Thymus (tissue), 11 donors: ENCODE data around the gene SEMA6A. TPM values are rescaled to one million over a fixed set of nuclear protein-coding genes. Genes with fewer than 3 reads are reported as not detected.

Experiments
- DNase-seq, 9 donors: peaks; one replicate each; pipeline ENCODE4 v3.0.0-alpha.2; 2013; ENCODE audit warnings: low spot score in 9 of 9, low read depth in 6 of 9, missing footprints in 1 of 9
- H3K27ac ChIP-seq, 2 donors: one replicate each; pipeline ENCODE4 v1.5.1; 2013; ENCODE audit warnings: control low read depth in 1 of 2, low read depth in 1 of 2, low read length in 1 of 2, mild to moderate bottlenecking in 1 of 2, moderate library complexity in 1 of 2
- H3K27me3 ChIP-seq, 2 donors: one replicate each; pipeline ENCODE4 v1.5.1; 2013; ENCODE audit warnings: low read length in 1 of 2; ENCODE audit not compliant: control insufficient read depth in 2 of 2, insufficient read depth in 1 of 2
- H3K36me3 ChIP-seq, 2 donors: one replicate each; pipeline ENCODE4 v1.5.1; 2013; ENCODE audit warnings: low read length in 1 of 2, mild to moderate bottlenecking in 1 of 2, moderate library complexity in 1 of 2; ENCODE audit not compliant: control insufficient read depth in 2 of 2, insufficient read depth in 2 of 2
- H3K4me1 ChIP-seq, 2 donors: one replicate each; pipeline ENCODE4 v1.5.1; 2013; ENCODE audit warnings: low read length in 2 of 2; ENCODE audit not compliant: control insufficient read depth in 2 of 2, insufficient read depth in 2 of 2
- H3K4me3 ChIP-seq, 2 donors: one replicate each; pipeline ENCODE4 v1.5.1; 2013; ENCODE audit warnings: low read length in 2 of 2, control low read depth in 1 of 2, mild to moderate bottlenecking in 1 of 2
- H3K9me3 ChIP-seq, 2 donors: one replicate each; pipeline ENCODE4 v1.5.1; 2013; ENCODE audit warnings: low read length in 1 of 2, mild to moderate bottlenecking in 1 of 2; ENCODE audit not compliant: control insufficient read depth in 2 of 2, insufficient read depth in 1 of 2
- WGBS: extraction: QIAGEN DNeasy Blood & Tissue Kit; methylation state at CpG from one replicate; pipeline ENCODE4 v1.1.7; 2013; 5-methylcytosine and 5-hydroxymethylcytosine counted together
- polyA plus RNA-seq: library from polyadenylated mRNA; stranded (reverse); fragments of 200-250 nt; gene quantifications from one replicate; pipeline ENCODE4 v1.2.3, GENCODE V29; 2013
- total RNA-seq: library from RNA; stranded (reverse); fragments of 120-200 nt; gene quantifications from one replicate; pipeline ENCODE4 v1.2.4, GENCODE V29; 2013
- donor health status: healthy.

SEMA6A gene
- total and polyA plus RNA-seq, 2 donors = 3.6 to 6.2 TPM

GRCh38 chr5:116571568-116572349 is 2.9 kb downstream of the SEMA6A start:
- Histone ChIP-seq H3K9me3 (peaks cover 0 to 10% of the 10 kb centered on the region in 2 donors), H3K4me1 (peaks cover 0 to 29% of the 10 kb centered on the region in 2 donors), H3K27ac (no peak overlapping the region), H3K4me3 (peak overlapping the region; percentile 0 to 38), H3K27me3 (peaks cover 61 to 78% of the 10 kb centered on the region in 2 donors), H3K36me3 (no peaks in the 10 kb centered on the region)
- WGBS = 36% methylated on average over 17 of the region's 17 CpGs
- DNase-seq = no peak

GRCh38 chr5:116569999-116570398 is 4.6 kb downstream of the SEMA6A start:
- Histone ChIP-seq H3K9me3 (peaks cover 0 to 10% of the 10 kb centered on the region in 2 donors), H3K36me3 (no peaks in the 10 kb centered on the region), H3K27ac (no peak overlapping the region), H3K4me3 (no peak overlapping the region), H3K27me3 (peaks cover 45 to 60% of the 10 kb centered on the region in 2 donors), H3K4me1 (peaks cover 0 to 17% of the 10 kb centered on the region in 2 donors)
- DNase-seq = no peak
- WGBS = 77% methylated on average over 4 of the region's 4 CpGs

- H3K27ac ChIP-seq = no peak overlapping the region
- 72% methylated on average over 2 of the region's 2 CpGs for WGBS
- H3K4me3 ChIP-seq = no peak overlapping the region
- H3K27me3 ChIP-seq = peaks cover 17 to 31% of the 10 kb centered on the region in 2 donors
- no peaks in the 10 kb centered on the region for H3K36me3 ChIP-seq
- no peaks in the 10 kb centered on the region for H3K9me3 ChIP-seq
- H3K4me1 ChIP-seq = no peaks in the 10 kb centered on the region
- DNase-seq = no peak
These were observed 7.5 kb downstream of the SEMA6A start for GRCh38 chr5:116567106-116567505.

- no peak overlapping the region for H3K27ac ChIP-seq
- H3K9me3 ChIP-seq = no peaks in the 10 kb centered on the region
- DNase-seq = no peak
- peaks cover 11 to 23% of the 10 kb centered on the region in 2 donors for H3K27me3 ChIP-seq
- H3K4me3 ChIP-seq = no peak overlapping the region
- no peaks in the 10 kb centered on the region for H3K36me3 ChIP-seq
- 76% methylated on average over 1 of the region's 1 CpG for WGBS
- H3K4me1 ChIP-seq = no peaks in the 10 kb centered on the region
These were observed 8.4 kb downstream of the SEMA6A start for GRCh38 chr5:116566251-116566650.

- Histone ChIP-seq H3K4me1 (no peaks in the 10 kb centered on the region), H3K27ac (no peak overlapping the region), H3K9me3 (no peaks in the 10 kb centered on the region), H3K36me3 (no peaks in the 10 kb centered on the region), H3K4me3 (no peak overlapping the region), H3K27me3 (peaks cover 2 to 10% of the 10 kb centered on the region in 2 donors)
- 86% methylated on average over 7 of the region's 7 CpGs for WGBS
- DNase-seq = no peak
These were observed 9.7 kb downstream of the SEMA6A start for GRCh38 chr5:116564756-116565490.

GRCh38 chr5:116564312-116564711 is 10.3 kb downstream of the SEMA6A start:
- Histone ChIP-seq H3K4me1 (no peaks in the 10 kb centered on the region), H3K27me3 (peaks cover 0 to 4% of the 10 kb centered on the region in 2 donors), H3K9me3 (no peaks in the 10 kb centered on the region), H3K4me3 (no peak overlapping the region), H3K27ac (no peak overlapping the region), H3K36me3 (no peaks in the 10 kb centered on the region)
- no peak for DNase-seq
- 94% methylated on average over 3 of the region's 3 CpGs for WGBS

GRCh38 chr5:116563736-116564308 is 10.8 kb downstream of the SEMA6A start:
- H3K27ac ChIP-seq = no peak overlapping the region
- DNase-seq = no peak
- H3K36me3 ChIP-seq = no peaks in the 10 kb centered on the region
- H3K4me1 ChIP-seq = no peaks in the 10 kb centered on the region
- H3K27me3 ChIP-seq = no peaks in the 10 kb centered on the region
- 96% methylated on average over 6 of the region's 6 CpGs for WGBS
- no peak overlapping the region for H3K4me3 ChIP-seq
- no peaks in the 10 kb centered on the region for H3K9me3 ChIP-seq

- no peak for DNase-seq
- 95% methylated on average over 11 of the region's 11 CpGs for WGBS
- no peak overlapping the region for H3K27ac ChIP-seq
These were observed 12.0 kb downstream of the SEMA6A start for GRCh38 chr5:116562669-116563068.

GRCh38 chr5:116561658-116562057 is 13.0 kb downstream of the SEMA6A start:
- Histone ChIP-seq H3K27me3 (no peaks in the 10 kb centered on the region), H3K36me3 (no peaks in the 10 kb centered on the region), H3K4me1 (no peaks in the 10 kb centered on the region), H3K27ac (no peak overlapping the region), H3K9me3 (no peaks in the 10 kb centered on the region), H3K4me3 (no peak overlapping the region)
- WGBS = 54% methylated on average over 3 of the region's 3 CpGs
- DNase-seq = no peak

More at GRCh38 chr5:116562669-116563068, 12.0 kb downstream of the SEMA6A start:
- no peak overlapping the region for H3K4me3 ChIP-seq
- H3K9me3 ChIP-seq = no peaks in the 10 kb centered on the region
- H3K27me3 ChIP-seq = no peaks in the 10 kb centered on the region
- no peaks in the 10 kb centered on the region for H3K36me3 ChIP-seq
- no peaks in the 10 kb centered on the region for H3K4me1 ChIP-seq
